Neutrophil (primary cell): ENCODE measurements around the gene FHL2.
"Not testable (repeated sequence)": the region's sequence is repeated elsewhere in the genome, so short reads cannot be mapped to it uniquely, and the experiment has no call there.

ENCODE experiments used
- H3K27ac ChIP-seq: fragments of 200-600 bp; sonication (generic); 2 replicates; pipeline ENCODE4 v1.5.1; 2016; ENCODE audit warnings: mild to moderate bottlenecking, moderate library complexity
- H3K27me3 ChIP-seq: fragments of 200-600 bp; sonication (generic); 2 replicates; pipeline ENCODE4 v1.6.0; 2016; ENCODE audit warnings: mild to moderate bottlenecking
- H3K36me3 ChIP-seq: fragments of 200-600 bp; sonication (generic); 2 replicates; pipeline ENCODE4 v1.5.1; 2017
- H3K4me1 ChIP-seq, 2 experiments: fragments of 200-600 bp in 1 of 2; sonication (generic) in 1 of 2; 1 replicate in 1 of 2; 2 replicates in 1 of 2; pipeline versions ENCODE4 v1.5.1 to v1.6.1; 2013 to 2016; ENCODE audit warnings: low read depth in 1 of 2, low read length in 1 of 2, mild to moderate bottlenecking in 1 of 2, moderate library complexity in 1 of 2; ENCODE audit not compliant: control insufficient read depth in 1 of 2, insufficient read depth in 1 of 2
- H3K4me3 ChIP-seq, 2 experiments: fragments of 200-600 bp in 1 of 2; sonication (generic) in 1 of 2; 1 replicate in 1 of 2; 2 replicates in 1 of 2; pipeline ENCODE4 v1.5.1; 2013 to 2016; ENCODE audit warnings: low read depth in 1 of 2, low read length in 1 of 2, mild to moderate bottlenecking in 1 of 2, moderate library complexity in 1 of 2
- H3K9me3 ChIP-seq: fragments of 200-600 bp; sonication (generic); 2 replicates; pipeline ENCODE4 v1.5.1; 2016
- CTCF ChIP-seq: fragments of 200-600 bp; sonication (generic); IDR thresholded peaks from 2 replicates; pipeline ENCODE4 v1.5.1; 2016; ENCODE audit warnings: antibody characterized with exemption

FHL2 gene

GRCh38 chr2:105328281-105329196 is 70.3 kb downstream of the FHL2 start:
- H3K4me3 ChIP-seq, result peak overlapping the region; percentile 53 to 64
- H3K36me3 ChIP-seq, result no peaks in the 10 kb centered on the region
- no peak for TF ChIP-seq CTCF
- no peaks in the 10 kb centered on the region for H3K9me3 ChIP-seq
- H3K27ac ChIP-seq, result peak overlapping the region; percentile 77
- H3K27me3 ChIP-seq, result no peaks in the 10 kb centered on the region
- H3K4me1 ChIP-seq, result peaks cover 59 to 62% of the 10 kb centered on the region in 2 experiments

GRCh38 chr2:105327690-105328089 is 71.2 kb downstream of the FHL2 start:
- H3K27me3 ChIP-seq, result no peaks in the 10 kb centered on the region
- H3K4me1 ChIP-seq, result peaks cover 67 to 71% of the 10 kb centered on the region in 2 experiments
- H3K27ac ChIP-seq, result peak overlapping the region; percentile 77
- H3K4me3 ChIP-seq, result no peak overlapping the region
- H3K9me3 ChIP-seq, result no peaks in the 10 kb centered on the region
- no peaks in the 10 kb centered on the region for H3K36me3 ChIP-seq
- no peak for TF ChIP-seq CTCF

- not testable (repeated sequence) for H3K36me3 ChIP-seq, H3K27me3 ChIP-seq, H3K9me3 ChIP-seq, H3K4me3 ChIP-seq
- Histone ChIP-seq H3K27ac (peak overlapping the region; percentile 77), H3K4me1 (peaks cover 69 to 74% of the 10 kb centered on the region in 2 experiments)
These were observed 71.6 kb downstream of the FHL2 start for GRCh38 chr2:105327271-105327670.

- H3K27ac ChIP-seq, result peak overlapping the region; percentile 79
- H3K27me3 ChIP-seq, result no peaks in the 10 kb centered on the region
- H3K4me3 ChIP-seq, result no peak overlapping the region
- H3K9me3 ChIP-seq, result no peaks in the 10 kb centered on the region
- no peak for TF ChIP-seq CTCF
- peaks cover 67 to 74% of the 10 kb centered on the region in 2 experiments for H3K4me1 ChIP-seq
- no peaks in the 10 kb centered on the region for H3K36me3 ChIP-seq
These were observed 73.4 kb downstream of the FHL2 start for GRCh38 chr2:105325389-105325963.

- Histone ChIP-seq H3K9me3 (no peaks in the 10 kb centered on the region), H3K36me3 (no peaks in the 10 kb centered on the region), H3K4me3 (peak overlapping the region in 1 of 2 experiments; percentile 19), H3K27ac (peak overlapping the region; percentile 79), H3K4me1 (peaks cover 60 to 67% of the 10 kb centered on the region in 2 experiments), H3K27me3 (no peaks in the 10 kb centered on the region)
- TF ChIP-seq CTCF, result no peak
These were observed 74.1 kb downstream of the FHL2 start for GRCh38 chr2:105324732-105325131.

GRCh38 chr2:105324101-105324500 is 74.8 kb downstream of the FHL2 start:
- TF ChIP-seq CTCF, result no peak
- Histone ChIP-seq H3K27me3 (no peaks in the 10 kb centered on the region), H3K4me3 (peak overlapping the region in 1 of 2 experiments; percentile 19), H3K4me1 (peaks cover 59 to 65% of the 10 kb centered on the region in 2 experiments), H3K27ac (peak overlapping the region; percentile 79), H3K36me3 (no peaks in the 10 kb centered on the region), H3K9me3 (no peaks in the 10 kb centered on the region)
